GM18502 (cell line): Measurements from ENCODE around the gene TBC1D1.
"Not testable (repeated sequence)": the region's sequence is repeated elsewhere in the genome, so short reads cannot be mapped to it uniquely, and the experiment has no call there.

Experiments used
- ATAC-seq: cut with Tn5 transposase; IDR thresholded peaks from one replicate; pipeline ENCODE4 v1.9.1; 2021; ENCODE audit warnings: mild to moderate bottlenecking; ENCODE audit not compliant: unreplicated experiment, poor library complexity

TBC1D1 gene

GRCh38 chr4:38008571-38009021, 117.7 kb downstream of the TBC1D1 start:
- ATAC-seq: no peak

- ATAC-seq: no peak
Observed at GRCh38 chr4:38009421-38009820, 118.5 kb downstream of the TBC1D1 start.

- ATAC-seq: no peak
Observed at GRCh38 chr4:38009949-38010348, 119.1 kb downstream of the TBC1D1 start.

- no peak for ATAC-seq
Observed at GRCh38 chr4:38011511-38012162, 120.8 kb downstream of the TBC1D1 start.

GRCh38 chr4:38013461-38014366, 122.8 kb downstream of the TBC1D1 start:
- no peak for ATAC-seq

- no peak for ATAC-seq
Observed at GRCh38 chr4:38014421-38014852, 123.6 kb downstream of the TBC1D1 start.

GRCh38 chr4:38015886-38016515, 125.1 kb downstream of the TBC1D1 start:
- ATAC-seq: no peak

GRCh38 chr4:38016698-38017097, 125.8 kb downstream of the TBC1D1 start:
- no peak for ATAC-seq

GRCh38 chr4:38017609-38018008, 126.7 kb downstream of the TBC1D1 start:
- ATAC-seq: no peak

- ATAC-seq: no peak
Observed at GRCh38 chr4:38020386-38020785, 129.5 kb downstream of the TBC1D1 start.

GRCh38 chr4:38020961-38021360, 130.1 kb downstream of the TBC1D1 start:
- ATAC-seq: not testable (repeated sequence)

GRCh38 chr4:38021751-38022150, 130.9 kb downstream of the TBC1D1 start:
- ATAC-seq: no peak

- ATAC-seq: no peak
Observed at GRCh38 chr4:38023347-38024205, 132.7 kb downstream of the TBC1D1 start.

GRCh38 chr4:38024206-38024509, 133.3 kb downstream of the TBC1D1 start:
- no peak for ATAC-seq

- no peak for ATAC-seq
Observed at GRCh38 chr4:38025665-38026064, 134.8 kb downstream of the TBC1D1 start.

GRCh38 chr4:38026158-38026740, 135.4 kb downstream of the TBC1D1 start:
- ATAC-seq: no peak

GRCh38 chr4:38030023-38030422, 139.1 kb downstream of the TBC1D1 start:
- ATAC-seq: no peak

- no peak for ATAC-seq
Observed at GRCh38 chr4:38034986-38035882, 144.3 kb downstream of the TBC1D1 start.

GRCh38 chr4:38036548-38036947, 145.7 kb downstream of the TBC1D1 start:
- ATAC-seq: no peak
